ENCODE measurements around the gene IL17RE. TPM values are rescaled to one million over a fixed set of nuclear protein-coding genes. Genes with fewer than 3 reads are reported as not detected.

The IL17RE gene
- polyA plus RNA-seq, 1 donor from 2014 or later = 0.52 TPM

GRCh38 chr3:9942934-9943690 is 40.5 kb downstream of the IL17RE start:
- H3K9ac ChIP-seq (ENCODE audit: low read length) = no peak overlapping the region
- H3K9me2 ChIP-seq (ENCODE audit: insufficient read depth, low read length) = no peaks in the 10 kb centered on the region
- H3K27me3 ChIP-seq (ENCODE audit: insufficient read depth, low read depth, low read length) = no peaks in the 10 kb centered on the region
- H3K4me2 ChIP-seq (ENCODE audit: low read length) = no peak overlapping the region
- no peaks in the 10 kb centered on the region for H3K79me2 ChIP-seq (replicated peaks; ENCODE audit: insufficient read depth, low read length)
- H3F3A ChIP-seq (ENCODE audit: insufficient read depth, low read length, poor library complexity, severe bottlenecking) = no peaks in the 10 kb centered on the region
- no peak overlapping the region for H3K27ac ChIP-seq (ENCODE audit: low read length)
- no peaks in the 10 kb centered on the region for H3K9me3 ChIP-seq (ENCODE audit: low read length)
- no peaks in the 10 kb centered on the region for H4K20me1 ChIP-seq (ENCODE audit: insufficient read depth)
- no peak overlapping the region for H3K4me3 ChIP-seq (ENCODE audit: low read length)
- H2AFZ ChIP-seq (ENCODE audit: low read depth, low read length) = no peak overlapping the region
- no peak for TF ChIP-seq POLR2AphosphoS5 (IDR thresholded peaks at IDR 0.05)
- TF ChIP-seq EZH2 (IDR thresholded peaks at IDR 0.05; ENCODE audit: borderline replicate concordance, insufficient read depth, low read length, poor library complexity, severe bottlenecking) = no peak
- TF ChIP-seq CTCF (IDR thresholded peaks at IDR 0.05; ENCODE audit: poor library complexity, severe bottlenecking) = no peak
- TF ChIP-seq REST (IDR thresholded peaks at IDR 0.05; ENCODE audit: borderline replicate concordance) = no peak
- TF ChIP-seq SMC3 (conservative IDR thresholded peaks at IDR 0.05; ENCODE audit: poor library complexity) = no peak
- TF ChIP-seq MXI1 (conservative IDR thresholded peaks at IDR 0.05; ENCODE audit: poor library complexity, severe bottlenecking) = no peak
- no peaks in the 10 kb centered on the region for H3K36me3 ChIP-seq (ENCODE audit: insufficient read depth, low read length)

GRCh38 chr3:9944271-9944670 is 41.6 kb downstream of the IL17RE start:
- no peak overlapping the region for H3K9ac ChIP-seq (ENCODE audit: low read length)
- H3K9me3 ChIP-seq (ENCODE audit: low read length) = no peaks in the 10 kb centered on the region
- no peaks in the 10 kb centered on the region for H3K79me2 ChIP-seq (replicated peaks; ENCODE audit: insufficient read depth, low read length)
- no peak overlapping the region for H2AFZ ChIP-seq (ENCODE audit: low read depth, low read length)
- TF ChIP-seq POLR2AphosphoS5 (IDR thresholded peaks at IDR 0.05) (no peak), EZH2 (IDR thresholded peaks at IDR 0.05; ENCODE audit: borderline replicate concordance, insufficient read depth, low read length, poor library complexity, severe bottlenecking) (no peak), TAF1 (IDR thresholded peaks at IDR 0.05; ENCODE audit: low read depth) (no peak), MXI1 (conservative IDR thresholded peaks at IDR 0.05; ENCODE audit: poor library complexity, severe bottlenecking) (no peak), REST (IDR thresholded peaks at IDR 0.05; ENCODE audit: borderline replicate concordance) (no peak), SMC3 (conservative IDR thresholded peaks at IDR 0.05; ENCODE audit: poor library complexity) (no peak), RAD21 (conservative IDR thresholded peaks at IDR 0.05) (no peak), EP300 (conservative IDR thresholded peaks at IDR 0.05; ENCODE audit: poor library complexity, severe bottlenecking) (no peak), CTCF (IDR thresholded peaks at IDR 0.05; ENCODE audit: poor library complexity, severe bottlenecking) (no peak)
- H3K36me3 ChIP-seq (ENCODE audit: insufficient read depth, low read length) = no peaks in the 10 kb centered on the region
- no peaks in the 10 kb centered on the region for H3F3A ChIP-seq (ENCODE audit: insufficient read depth, low read length, poor library complexity, severe bottlenecking)
- H4K20me1 ChIP-seq (ENCODE audit: insufficient read depth) = no peaks in the 10 kb centered on the region
- no peaks in the 10 kb centered on the region for H3K27me3 ChIP-seq (ENCODE audit: insufficient read depth, low read depth, low read length)
- H3K27ac ChIP-seq (ENCODE audit: low read length) = no peak overlapping the region
- H3K4me2 ChIP-seq (ENCODE audit: low read length) = no peak overlapping the region
- no peaks in the 10 kb centered on the region for H3K9me2 ChIP-seq (ENCODE audit: insufficient read depth, low read length)
- no peak overlapping the region for H3K4me3 ChIP-seq (ENCODE audit: low read length)

Measured in neural cell (in vitro differentiated cells).